ENCODE results near the gene AASDHPPT. TPM values are rescaled to one million over a fixed set of nuclear protein-coding genes. Genes with fewer than 3 reads are reported as not detected.

Gene AASDHPPT
- total RNA-seq, 4 donors from 2014 or later, result 35.3 to 49.0 (median 42.4) TPM

GRCh38 chr11:106086135-106086534 is 8.7 kb downstream of the AASDHPPT start:
- WGBS, 2 donors, result 95 to 100% methylated on average over 1 of the region's 1 CpG
- peaks cover 13 to 22% of the 10 kb centered on the region in 2 donors for H3K4me1 ChIP-seq
- H3K9me3 ChIP-seq, result no peaks in the 10 kb centered on the region
- peaks cover 0 to 6% of the 10 kb centered on the region in 2 donors for H3K36me3 ChIP-seq
- no peak overlapping the region for H3K4me3 ChIP-seq (replicated peaks in 1 of 3)
- no peaks in the 10 kb centered on the region for H3K27me3 ChIP-seq
- intact Hi-C loops (cut with DNase I), result no loop called here
- no peak overlapping the region for H3K27ac ChIP-seq
- no peak for TF ChIP-seq CTCF (IDR thresholded peaks at IDR 0.05)
- no peak for TF ChIP-seq POLR2A (IDR thresholded peaks at IDR 0.05)
- DNase-seq, result no peak

- H3K27me3 ChIP-seq, result no peaks in the 10 kb centered on the region
- TF ChIP-seq POLR2A (IDR thresholded peaks at IDR 0.05), result no peak
- TF ChIP-seq CTCF (IDR thresholded peaks at IDR 0.05), result no peak
- H3K4me1 ChIP-seq, result peaks cover 10 to 22% of the 10 kb centered on the region in 2 donors
- 73 to 79% methylated on average over 2 of the region's 2 CpGs for WGBS, 2 donors
- intact Hi-C loops (cut with DNase I), result no loop called here
- H3K4me3 ChIP-seq (replicated peaks in 1 of 3), result no peak overlapping the region
- H3K36me3 ChIP-seq, result peaks cover 2 to 3% of the 10 kb centered on the region in 2 donors
- DNase-seq, result no peak
- no peak overlapping the region for H3K27ac ChIP-seq
- H3K9me3 ChIP-seq, result no peaks in the 10 kb centered on the region
Observed at GRCh38 chr11:106086850-106087249, 9.4 kb downstream of the AASDHPPT start.

- H3K27ac ChIP-seq, result no peak overlapping the region
- WGBS, 2 donors, result 39 to 43% methylated on average over 9 of the region's 9 CpGs
- H3K9me3 ChIP-seq, result no peaks in the 10 kb centered on the region
- intact Hi-C loops (cut with DNase I), result no loop called here
- peak; percentile 50 to 64 for DNase-seq
- H3K4me3 ChIP-seq (replicated peaks in 1 of 3), result no peak overlapping the region
- H3K36me3 ChIP-seq, result peaks cover 3 to 7% of the 10 kb centered on the region in 2 donors
- H3K27me3 ChIP-seq, result no peaks in the 10 kb centered on the region
- peaks cover 10 to 22% of the 10 kb centered on the region in 2 donors for H3K4me1 ChIP-seq
- no peak for TF ChIP-seq POLR2A (IDR thresholded peaks at IDR 0.05)
- peak; percentile 50 to 84 (median 76) for TF ChIP-seq CTCF (IDR thresholded peaks at IDR 0.05)
Observed at GRCh38 chr11:106087815-106088435, 10.5 kb downstream of the AASDHPPT start.

GRCh38 chr11:106088896-106089295 is 11.4 kb downstream of the AASDHPPT start:
- TF ChIP-seq CTCF (IDR thresholded peaks at IDR 0.05) (no peak), POLR2A (IDR thresholded peaks at IDR 0.05) (no peak)
- intact Hi-C loops (cut with DNase I), result no loop called here
- 93% methylated on average over 4 of the region's 4 CpGs for WGBS, 2 donors

GRCh38 chr11:106091480-106092123 is 14.1 kb downstream of the AASDHPPT start:
- intact Hi-C loops (cut with DNase I), result no loop called here
- Histone ChIP-seq H3K27ac (no peak overlapping the region), H3K4me1 (peaks cover 6 to 17% of the 10 kb centered on the region in 2 donors), H3K9me3 (no peaks in the 10 kb centered on the region), H3K36me3 (peaks cover 9 to 14% of the 10 kb centered on the region in 2 donors), H3K27me3 (no peaks in the 10 kb centered on the region), H3K4me3 (replicated peaks in 1 of 3) (no peak overlapping the region)
- TF ChIP-seq POLR2A (IDR thresholded peaks at IDR 0.05), result no peak
- TF ChIP-seq CTCF (IDR thresholded peaks at IDR 0.05), result no peak
- 75 to 86% methylated on average over 3 of the region's 3 CpGs for WGBS, 2 donors
- no peak for DNase-seq

More at GRCh38 chr11:106088896-106089295, 11.4 kb downstream of the AASDHPPT start:
- Histone ChIP-seq H3K36me3 (peaks cover 0 to 7% of the 10 kb centered on the region in 2 donors), H3K4me3 (replicated peaks in 1 of 3) (no peak overlapping the region), H3K9me3 (no peaks in the 10 kb centered on the region), H3K27me3 (no peaks in the 10 kb centered on the region), H3K4me1 (peaks cover 10 to 22% of the 10 kb centered on the region in 2 donors), H3K27ac (no peak overlapping the region)
- DNase-seq, result no peak

All from thyroid gland (tissue), 4 donors.